Fibroblast of skin of left biceps (primary cell): ENCODE measurements around the gene SLC38A9.

Experiments used
- DNase-seq, 2 experiments: peaks; one replicate each; pipeline ENCODE4 v3.0.0-alpha.2; 2013; ENCODE audit warnings: low read depth in 2 of 2

SLC38A9 gene

GRCh38 chr5:55580042-55580441, 132.1 kb downstream of the SLC38A9 start:
- DNase-seq = no peak

DNA sequence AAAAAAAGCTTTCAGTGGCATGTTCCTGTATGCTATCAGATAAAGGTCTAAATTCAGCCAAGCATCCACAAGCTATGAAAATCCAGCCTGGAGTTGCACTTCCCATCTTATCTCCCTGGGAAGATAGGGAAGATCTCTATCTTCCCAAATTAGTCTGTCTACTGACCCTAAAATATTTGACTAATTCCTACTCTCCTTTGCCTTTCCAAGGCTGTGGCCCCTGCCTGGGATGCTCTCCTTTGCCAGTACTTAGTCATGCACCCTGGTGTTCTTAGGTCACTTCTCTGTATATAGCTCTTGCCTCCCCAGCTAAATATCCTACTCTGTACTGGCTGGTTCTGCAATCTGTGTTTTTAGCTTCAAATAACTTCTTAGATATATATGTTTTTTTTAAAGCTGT, 133.4 kb downstream of the SLC38A9 start:
- no peak for DNase-seq

DNA sequence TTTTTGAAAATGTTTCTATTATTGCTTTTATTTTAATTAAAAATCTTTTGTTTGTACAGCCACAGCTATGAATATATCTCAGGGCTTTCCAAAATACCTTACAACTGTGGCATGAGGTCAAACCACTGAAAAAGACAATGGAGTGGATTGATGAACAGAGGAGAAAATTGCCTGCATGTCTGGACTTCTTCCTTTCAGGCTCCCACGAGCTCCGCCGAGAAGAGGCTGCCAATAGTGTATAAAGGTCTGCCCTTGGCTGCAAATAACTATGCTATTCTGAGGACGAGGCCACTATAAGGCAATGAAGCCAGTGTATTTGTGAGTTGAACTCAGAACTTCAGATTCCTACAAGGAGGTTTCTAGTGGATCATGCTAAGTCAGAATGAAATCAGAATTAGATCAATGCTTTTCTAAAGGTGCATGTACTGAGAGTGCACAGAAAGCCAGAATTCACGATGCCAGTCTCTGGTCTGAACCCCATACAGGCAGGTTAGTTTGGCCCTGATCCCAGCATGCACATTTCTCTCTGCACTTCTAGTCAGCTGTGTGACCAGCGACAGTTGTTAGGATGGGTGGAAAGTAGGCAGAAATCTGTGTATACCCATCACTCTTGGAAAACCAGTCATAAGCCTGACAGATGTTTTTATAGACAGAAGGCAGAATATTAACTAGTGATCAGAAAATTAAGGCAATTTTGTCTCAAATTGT, 134.6 kb downstream of the SLC38A9 start:
- no peak for DNase-seq

- DNase-seq = no peak
These were observed 135.5 kb downstream of the SLC38A9 start for GRCh38 chr5:55576661-55577060.
